Kidney epithelial cell (primary cell): Measurements from ENCODE around the gene COBLL1. TPM values are rescaled to one million over a fixed set of nuclear protein-coding genes. Genes with fewer than 3 reads are reported as not detected.
A peak's percentile ranks its signal among the peaks of the same experiment; 100 is the strongest.

Source experiments
- DNase-seq: peaks from one replicate; pipeline ENCODE4 v3.0.0-alpha.2; 2010; ENCODE audit warnings: low read depth
- H3K27me3 ChIP-seq: 2 replicates; pipeline ENCODE4 v1.6.0; 2011; ENCODE audit warnings: low read length; ENCODE audit not compliant: control insufficient read depth, insufficient read depth
- H3K36me3 ChIP-seq: 2 replicates; pipeline ENCODE4 v1.5.1; 2011; ENCODE audit warnings: low read length; ENCODE audit not compliant: control insufficient read depth, insufficient read depth
- H3K4me3 ChIP-seq: 2 replicates; pipeline ENCODE4 v1.5.1; 2011; ENCODE audit warnings: low read depth, mild to moderate bottlenecking, control low read depth, low read length
- total RNA-seq: library from RNA; depleted of rRNA; stranded (reverse); fragments of >200 nt; gene quantifications from 2 replicates; pipeline ENCODE4 v1.2.3, GENCODE V29; 2015
- TF ChIP-seq, protein P1 (sequence below): IDR thresholded peaks from 2 replicates; pipeline ENCODE4 v1.5.1; 2011; ENCODE audit warnings: mild to moderate bottlenecking, moderate library complexity, low read length, control low read depth, inconsistent platforms; ENCODE audit not compliant: insufficient read depth, poor library complexity, severe bottlenecking

The COBLL1 gene
- total RNA-seq, 1 donor from 2014 or later: 57.2 TPM

DNA sequence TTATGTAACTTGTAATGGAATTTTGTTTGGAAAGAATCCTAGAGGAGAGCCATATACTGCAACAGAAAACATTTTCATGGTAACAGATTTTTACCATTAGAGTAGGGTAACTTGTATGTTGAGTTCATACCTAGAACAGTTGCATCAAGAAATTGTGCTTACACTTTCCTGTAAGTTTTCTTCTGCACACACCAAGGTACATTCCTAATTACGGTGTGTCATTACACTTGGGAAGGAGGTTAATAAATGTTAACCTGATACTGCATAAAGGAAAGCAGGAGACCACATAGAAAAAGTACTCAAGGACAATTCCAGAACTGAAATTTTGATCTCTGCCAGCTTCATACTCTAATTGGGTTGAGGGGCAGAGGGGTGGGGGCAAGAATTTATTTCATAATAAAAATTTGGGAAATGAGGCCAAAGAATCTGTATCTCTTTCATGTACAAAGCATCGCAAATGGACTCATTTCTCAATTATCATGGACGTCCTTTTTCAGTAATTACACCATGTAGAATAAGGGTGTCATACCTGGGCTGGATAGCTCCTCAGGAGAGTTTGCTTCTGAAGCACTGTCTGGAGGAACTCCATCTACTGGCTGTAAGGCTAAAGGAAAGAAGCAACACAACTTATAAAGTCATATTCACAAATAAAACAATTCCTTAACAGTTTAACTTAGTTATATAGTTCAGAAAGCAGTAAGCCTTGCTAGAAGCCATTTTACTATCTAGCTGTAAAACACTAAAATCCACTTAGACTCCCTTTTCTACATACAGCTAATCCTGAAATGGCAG, 137.5 kb downstream of the COBLL1 start:
- H3K27me3 ChIP-seq: no peaks in the 10 kb centered on the region
- TF ChIP-seq, protein P1, sequence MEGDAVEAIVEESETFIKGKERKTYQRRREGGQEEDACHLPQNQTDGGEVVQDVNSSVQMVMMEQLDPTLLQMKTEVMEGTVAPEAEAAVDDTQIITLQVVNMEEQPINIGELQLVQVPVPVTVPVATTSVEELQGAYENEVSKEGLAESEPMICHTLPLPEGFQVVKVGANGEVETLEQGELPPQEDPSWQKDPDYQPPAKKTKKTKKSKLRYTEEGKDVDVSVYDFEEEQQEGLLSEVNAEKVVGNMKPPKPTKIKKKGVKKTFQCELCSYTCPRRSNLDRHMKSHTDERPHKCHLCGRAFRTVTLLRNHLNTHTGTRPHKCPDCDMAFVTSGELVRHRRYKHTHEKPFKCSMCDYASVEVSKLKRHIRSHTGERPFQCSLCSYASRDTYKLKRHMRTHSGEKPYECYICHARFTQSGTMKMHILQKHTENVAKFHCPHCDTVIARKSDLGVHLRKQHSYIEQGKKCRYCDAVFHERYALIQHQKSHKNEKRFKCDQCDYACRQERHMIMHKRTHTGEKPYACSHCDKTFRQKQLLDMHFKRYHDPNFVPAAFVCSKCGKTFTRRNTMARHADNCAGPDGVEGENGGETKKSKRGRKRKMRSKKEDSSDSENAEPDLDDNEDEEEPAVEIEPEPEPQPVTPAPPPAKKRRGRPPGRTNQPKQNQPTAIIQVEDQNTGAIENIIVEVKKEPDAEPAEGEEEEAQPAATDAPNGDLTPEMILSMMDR: peak; percentile 14
- DNase-seq: no peak
- peaks cover 2% of the 10 kb centered on the region for H3K36me3 ChIP-seq
- H3K4me3 ChIP-seq: no peak overlapping the region

GRCh38 chr2:164701565-164701964, 140.1 kb downstream of the COBLL1 start:
- Histone ChIP-seq H3K27me3 (no peaks in the 10 kb centered on the region), H3K36me3 (peaks cover 2% of the 10 kb centered on the region), H3K4me3 (no peak overlapping the region)
- DNase-seq: no peak
- TF ChIP-seq, protein P1: no peak

DNA sequence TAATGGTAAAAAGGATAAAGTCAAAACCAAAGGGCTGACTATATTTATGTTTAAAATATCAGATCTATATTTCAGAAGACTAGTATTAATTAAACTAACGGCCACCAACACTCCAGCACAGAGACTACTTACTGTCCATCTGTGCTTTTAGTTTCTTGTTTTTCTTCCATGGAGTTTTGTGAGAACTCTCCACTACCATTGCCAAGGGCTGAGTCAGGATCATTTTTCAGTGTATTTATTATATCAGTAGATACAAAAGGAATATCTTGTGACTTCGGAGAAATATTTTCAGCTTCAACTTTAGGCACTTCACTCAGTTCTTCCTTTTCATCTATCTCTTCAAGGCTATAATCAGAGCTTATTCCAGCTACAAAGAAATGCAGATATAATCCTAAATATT, 141.2 kb downstream of the COBLL1 start:
- Histone ChIP-seq H3K36me3 (peaks cover under 1% of the 10 kb centered on the region), H3K4me3 (no peak overlapping the region), H3K27me3 (no peaks in the 10 kb centered on the region)
- TF ChIP-seq, protein P1: no peak
- no peak for DNase-seq

DNA sequence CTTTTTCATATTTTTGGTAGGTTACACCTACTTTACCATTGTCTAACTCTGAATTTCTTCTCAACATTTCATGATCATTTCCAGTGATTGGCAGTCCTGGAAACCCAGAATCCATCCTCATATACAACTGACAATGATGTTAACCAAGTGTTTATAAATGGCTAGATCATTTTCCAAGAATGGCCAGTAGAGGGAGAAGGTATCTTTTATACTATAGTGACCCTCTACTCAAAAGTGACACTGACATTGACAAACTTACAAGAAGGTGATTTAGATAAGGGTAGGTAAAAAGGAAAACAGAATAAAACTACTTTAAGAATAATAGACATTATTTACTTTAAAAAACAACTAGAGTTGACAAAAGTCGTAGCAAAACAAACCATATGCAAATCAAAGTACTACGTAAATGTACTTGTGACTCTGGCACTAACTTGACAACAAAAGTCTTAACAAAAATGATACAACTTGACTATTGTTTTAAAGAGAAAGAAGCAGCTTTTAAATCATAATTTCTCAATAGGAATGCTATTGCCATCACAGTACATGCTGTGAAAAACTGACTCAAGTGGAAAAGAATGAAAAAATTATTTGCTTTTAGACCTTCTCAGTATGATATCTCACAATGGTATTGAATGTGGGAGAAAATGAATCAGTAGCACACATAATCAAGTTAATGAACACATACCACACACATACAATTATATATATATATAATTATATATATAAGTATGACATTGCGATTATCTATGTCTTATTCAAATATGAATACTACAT, 143.7 kb downstream of the COBLL1 start:
- H3K36me3 ChIP-seq: peaks cover 2% of the 10 kb centered on the region
- no peak for DNase-seq
- no peak overlapping the region for H3K4me3 ChIP-seq
- no peaks in the 10 kb centered on the region for H3K27me3 ChIP-seq
- TF ChIP-seq, protein P1: peak; percentile 49

GRCh38 chr2:164696634-164697033, 145.0 kb downstream of the COBLL1 start:
- Histone ChIP-seq H3K27me3 (no peaks in the 10 kb centered on the region), H3K36me3 (peaks cover 2% of the 10 kb centered on the region), H3K4me3 (no peak overlapping the region)
- DNase-seq: no peak
- TF ChIP-seq, protein P1: no peak
